ENCODE measurements around the gene FSTL1. TPM values are rescaled to one million over a fixed set of nuclear protein-coding genes. Genes with fewer than 3 reads are reported as not detected.

The FSTL1 gene
- polyA plus RNA-seq, 2 of the 4 experiments (the other 2 are of a cell fraction), result 57.7 to 118 TPM

DNA sequence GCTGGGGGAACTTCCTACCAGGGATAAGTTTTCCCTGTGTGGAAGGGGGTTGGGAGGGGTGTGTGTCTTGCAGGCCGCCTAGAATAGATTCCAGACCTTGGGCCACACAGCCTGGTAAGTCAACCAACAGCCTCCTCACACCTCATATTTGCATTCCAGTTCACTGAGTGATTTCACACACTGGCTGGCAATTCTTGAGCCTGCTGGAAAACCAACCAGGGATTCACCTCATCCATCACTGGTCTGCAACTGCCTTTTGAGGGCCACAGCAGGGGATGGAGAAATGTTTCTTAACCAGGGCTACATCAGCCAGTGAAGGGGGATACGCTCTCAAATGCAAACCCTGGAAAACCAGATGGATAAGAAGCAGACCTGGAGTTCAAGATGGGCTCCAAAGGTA is 2.0 kb downstream of the FSTL1 start:
- no peaks in the 10 kb centered on the region for H3K9me3 ChIP-seq
- DNase-seq (ENCODE audit: low read depth in 1 of 2, low spot score in 1 of 2) (peak in 1 of 2 experiments; percentile 42), ATAC-seq (peak in 1 of 2 experiments; percentile 39; a peak in 3 of 6 replicates), FAIRE-seq (no peak)
- peak overlapping the region; percentile 81 for H3K4me3 ChIP-seq
- H3K4me2 ChIP-seq, result peak overlapping the region; percentile 75
- WGBS (ENCODE audit: missing lambda C conversion rate), result 59% methylated on average over 2 of the region's 2 CpGs
- CTCF ChIA-PET, result interaction anchor here (0.9 to 15.9 kb wide), 7 partner anchors 8 to 110 kb away, joined by 3 to 157 read pairs (median 4); no protein-coding TSS in a partner anchor
- H3K4me1 ChIP-seq, result peaks cover 21% of the 10 kb centered on the region
- peak overlapping the region; percentile 80 to 94; a peak in 5 of 6 replicates for H3K27ac ChIP-seq
- POLR2A ChIA-PET, result interaction anchor here (1.2 to 1.6 kb wide), 2 partner anchors 10 to 31 kb away, joined by 5 to 6 read pairs; no protein-coding TSS in a partner anchor
- TF ChIP-seq EHMT2 (IDR thresholded peaks at IDR 0.05; ENCODE audit: low read depth) (no peak), PHF8 (IDR thresholded peaks at IDR 0.05; ENCODE audit: borderline replicate concordance, low read depth) (no peak), CBX2 (IDR thresholded peaks at IDR 0.05; ENCODE audit: borderline replicate concordance, low read depth) (no peak), POLR2AphosphoS2 (conservative IDR thresholded peaks at IDR 0.05; ENCODE audit: low read length) (no peak)
- TF ChIP-seq, protein P1, sequence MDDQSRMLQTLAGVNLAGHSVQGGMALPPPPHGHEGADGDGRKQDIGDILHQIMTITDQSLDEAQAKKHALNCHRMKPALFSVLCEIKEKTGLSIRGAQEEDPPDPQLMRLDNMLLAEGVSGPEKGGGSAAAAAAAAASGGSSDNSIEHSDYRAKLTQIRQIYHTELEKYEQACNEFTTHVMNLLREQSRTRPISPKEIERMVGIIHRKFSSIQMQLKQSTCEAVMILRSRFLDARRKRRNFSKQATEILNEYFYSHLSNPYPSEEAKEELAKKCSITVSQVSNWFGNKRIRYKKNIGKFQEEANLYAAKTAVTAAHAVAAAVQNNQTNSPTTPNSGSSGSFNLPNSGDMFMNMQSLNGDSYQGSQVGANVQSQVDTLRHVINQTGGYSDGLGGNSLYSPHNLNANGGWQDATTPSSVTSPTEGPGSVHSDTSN (IDR thresholded peaks at IDR 0.05), result no peak
- TF ChIP-seq, protein P2, sequence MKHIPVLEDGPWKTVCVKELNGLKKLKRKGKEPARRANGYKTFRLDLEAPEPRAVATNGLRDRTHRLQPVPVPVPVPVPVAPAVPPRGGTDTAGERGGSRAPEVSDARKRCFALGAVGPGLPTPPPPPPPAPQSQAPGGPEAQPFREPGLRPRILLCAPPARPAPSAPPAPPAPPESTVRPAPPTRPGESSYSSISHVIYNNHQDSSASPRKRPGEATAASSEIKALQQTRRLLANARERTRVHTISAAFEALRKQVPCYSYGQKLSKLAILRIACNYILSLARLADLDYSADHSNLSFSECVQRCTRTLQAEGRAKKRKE (CRISPR knock-in tag; IDR thresholded peaks at IDR 0.05; ENCODE audit: low read depth), result no peak
- TF ChIP-seq, protein P3, sequence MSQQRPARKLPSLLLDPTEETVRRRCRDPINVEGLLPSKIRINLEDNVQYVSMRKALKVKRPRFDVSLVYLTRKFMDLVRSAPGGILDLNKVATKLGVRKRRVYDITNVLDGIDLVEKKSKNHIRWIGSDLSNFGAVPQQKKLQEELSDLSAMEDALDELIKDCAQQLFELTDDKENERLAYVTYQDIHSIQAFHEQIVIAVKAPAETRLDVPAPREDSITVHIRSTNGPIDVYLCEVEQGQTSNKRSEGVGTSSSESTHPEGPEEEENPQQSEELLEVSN (IDR thresholded peaks at IDR 0.05; ENCODE audit: borderline replicate concordance, low read depth), result no peak

DNA sequence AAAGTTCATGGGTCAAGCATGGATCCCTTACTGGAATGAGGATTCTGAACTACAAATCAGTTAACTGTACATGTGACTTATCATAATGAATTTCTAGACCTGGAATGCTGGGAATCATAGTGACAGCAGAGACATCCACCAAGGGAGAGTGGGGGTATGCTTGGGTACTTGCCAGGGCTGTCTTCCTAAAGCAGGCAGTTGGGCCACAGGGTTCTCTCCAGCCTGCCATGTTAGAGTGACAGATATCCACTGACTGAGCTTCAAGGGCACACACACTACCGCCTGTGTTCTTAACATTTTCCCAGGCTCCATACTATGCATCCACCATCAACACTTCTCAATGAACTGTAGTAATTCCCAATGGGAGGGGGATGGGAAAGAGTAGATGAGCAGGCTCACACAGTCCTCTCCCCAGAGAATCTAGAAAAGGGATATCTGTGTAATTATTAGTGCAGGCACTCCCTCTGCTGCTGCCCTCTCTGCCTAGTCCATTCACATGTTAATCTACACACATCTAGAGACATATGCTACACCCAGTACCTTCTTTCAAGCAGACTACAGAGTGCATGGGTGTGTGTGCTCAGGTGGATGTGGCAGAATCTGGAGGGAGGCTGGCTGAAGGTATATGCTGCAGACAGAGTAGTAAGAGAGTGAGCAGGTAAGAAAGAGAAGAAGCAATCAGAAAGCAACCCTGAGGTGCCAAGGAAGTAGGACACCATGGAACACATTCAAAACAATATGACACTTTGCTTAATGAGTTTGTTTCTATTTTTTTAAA is 3.7 kb downstream of the FSTL1 start:
- WGBS (ENCODE audit: missing lambda C conversion rate), result 88% methylated on average over 1 of the region's 1 CpG
- H3K27ac ChIP-seq, result peak overlapping the region in 1 of 2 experiments; percentile 14; a peak in 1 of 6 replicates
- H3K9me3 ChIP-seq, result no peaks in the 10 kb centered on the region
- DNase-seq (ENCODE audit: low read depth in 1 of 2, low spot score in 1 of 2) (no peak), ATAC-seq (no peak), FAIRE-seq (no peak)
- ChIA-PET POLR2A (no interaction called here), CTCF (interaction anchor here (1.1 to 15.9 kb wide), 4 partner anchors 12 to 114 kb away, joined by 5 to 157 read pairs (median 21); no protein-coding TSS in a partner anchor)
- TF ChIP-seq, protein P4, sequence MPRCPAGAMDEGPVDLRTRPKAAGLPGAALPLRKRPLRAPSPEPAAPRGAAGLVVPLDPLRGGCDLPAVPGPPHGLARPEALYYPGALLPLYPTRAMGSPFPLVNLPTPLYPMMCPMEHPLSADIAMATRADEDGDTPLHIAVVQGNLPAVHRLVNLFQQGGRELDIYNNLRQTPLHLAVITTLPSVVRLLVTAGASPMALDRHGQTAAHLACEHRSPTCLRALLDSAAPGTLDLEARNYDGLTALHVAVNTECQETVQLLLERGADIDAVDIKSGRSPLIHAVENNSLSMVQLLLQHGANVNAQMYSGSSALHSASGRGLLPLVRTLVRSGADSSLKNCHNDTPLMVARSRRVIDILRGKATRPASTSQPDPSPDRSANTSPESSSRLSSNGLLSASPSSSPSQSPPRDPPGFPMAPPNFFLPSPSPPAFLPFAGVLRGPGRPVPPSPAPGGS (IDR thresholded peaks at IDR 0.05), result no peak
- TF ChIP-seq RAD21 (conservative IDR thresholded peaks at IDR 0.05 in 1 of 2, IDR thresholded peaks at IDR 0.05 in 1 of 2) (no peak), BHLHE40 (IDR thresholded peaks at IDR 0.05; ENCODE audit: low read depth, low read length) (no peak), ZFP36 (IDR thresholded peaks at IDR 0.05; ENCODE audit: borderline replicate concordance, partially characterized antibody) (no peak), POLR2AphosphoS2 (conservative IDR thresholded peaks at IDR 0.05; ENCODE audit: low read length) (no peak)
- TF ChIP-seq, protein P5, sequence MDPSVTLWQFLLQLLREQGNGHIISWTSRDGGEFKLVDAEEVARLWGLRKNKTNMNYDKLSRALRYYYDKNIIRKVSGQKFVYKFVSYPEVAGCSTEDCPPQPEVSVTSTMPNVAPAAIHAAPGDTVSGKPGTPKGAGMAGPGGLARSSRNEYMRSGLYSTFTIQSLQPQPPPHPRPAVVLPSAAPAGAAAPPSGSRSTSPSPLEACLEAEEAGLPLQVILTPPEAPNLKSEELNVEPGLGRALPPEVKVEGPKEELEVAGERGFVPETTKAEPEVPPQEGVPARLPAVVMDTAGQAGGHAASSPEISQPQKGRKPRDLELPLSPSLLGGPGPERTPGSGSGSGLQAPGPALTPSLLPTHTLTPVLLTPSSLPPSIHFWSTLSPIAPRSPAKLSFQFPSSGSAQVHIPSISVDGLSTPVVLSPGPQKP (IDR thresholded peaks at IDR 0.05; ENCODE audit: low read depth, low read length), result no peak
- no peak overlapping the region for H3K4me3 ChIP-seq
- H3K4me1 ChIP-seq, result peaks cover 23% of the 10 kb centered on the region
- H3K4me2 ChIP-seq, result no peak overlapping the region

DNA sequence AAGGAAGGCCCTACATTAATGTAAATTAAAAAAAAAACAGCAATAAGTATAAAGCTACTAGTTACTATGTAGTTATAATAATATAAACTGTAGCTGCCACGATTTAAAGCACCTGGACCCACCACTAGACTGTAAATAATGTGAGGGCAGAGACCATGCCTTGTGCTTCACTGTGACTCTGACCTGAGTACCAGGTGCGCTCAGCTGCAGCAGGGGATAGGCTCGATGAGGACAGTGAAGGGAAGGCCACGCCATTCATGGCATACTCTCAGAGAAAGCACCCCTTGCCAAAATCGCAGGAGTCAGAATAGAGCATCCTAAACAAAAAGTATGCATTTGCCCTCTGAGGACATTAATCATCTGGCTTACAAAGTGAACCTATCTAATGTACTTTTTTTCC is 5.1 kb downstream of the FSTL1 start:
- POLR2A ChIA-PET, result no interaction called here
- no peak overlapping the region for H3K4me2 ChIP-seq

More for the DNA sequence above, 5.1 kb downstream of the FSTL1 start:
- CTCF ChIA-PET, result interaction anchor here (0.7 to 15.9 kb wide), 7 partner anchors 11 to 115 kb away, joined by 3 to 157 read pairs (median 5); no protein-coding TSS in a partner anchor
- Histone ChIP-seq H3K27ac (no peak overlapping the region), H3K9me3 (no peaks in the 10 kb centered on the region), H3K4me3 (no peak overlapping the region), H3K4me1 (peaks cover 27% of the 10 kb centered on the region)
- no peak for TF ChIP-seq PHF8 (IDR thresholded peaks at IDR 0.05; ENCODE audit: borderline replicate concordance, low read depth)
- TF ChIP-seq KDM5A (IDR thresholded peaks at IDR 0.05), result no peak
- no peak for TF ChIP-seq CHD2 (IDR thresholded peaks at IDR 0.05; ENCODE audit: low read length, partially characterized antibody)
- TF ChIP-seq POLR2AphosphoS2 (conservative IDR thresholded peaks at IDR 0.05; ENCODE audit: low read length), result no peak
- TF ChIP-seq, protein P6, sequence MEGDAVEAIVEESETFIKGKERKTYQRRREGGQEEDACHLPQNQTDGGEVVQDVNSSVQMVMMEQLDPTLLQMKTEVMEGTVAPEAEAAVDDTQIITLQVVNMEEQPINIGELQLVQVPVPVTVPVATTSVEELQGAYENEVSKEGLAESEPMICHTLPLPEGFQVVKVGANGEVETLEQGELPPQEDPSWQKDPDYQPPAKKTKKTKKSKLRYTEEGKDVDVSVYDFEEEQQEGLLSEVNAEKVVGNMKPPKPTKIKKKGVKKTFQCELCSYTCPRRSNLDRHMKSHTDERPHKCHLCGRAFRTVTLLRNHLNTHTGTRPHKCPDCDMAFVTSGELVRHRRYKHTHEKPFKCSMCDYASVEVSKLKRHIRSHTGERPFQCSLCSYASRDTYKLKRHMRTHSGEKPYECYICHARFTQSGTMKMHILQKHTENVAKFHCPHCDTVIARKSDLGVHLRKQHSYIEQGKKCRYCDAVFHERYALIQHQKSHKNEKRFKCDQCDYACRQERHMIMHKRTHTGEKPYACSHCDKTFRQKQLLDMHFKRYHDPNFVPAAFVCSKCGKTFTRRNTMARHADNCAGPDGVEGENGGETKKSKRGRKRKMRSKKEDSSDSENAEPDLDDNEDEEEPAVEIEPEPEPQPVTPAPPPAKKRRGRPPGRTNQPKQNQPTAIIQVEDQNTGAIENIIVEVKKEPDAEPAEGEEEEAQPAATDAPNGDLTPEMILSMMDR (IDR thresholded peaks at IDR 0.05), result no peak
- no peak for TF ChIP-seq RFX5 (IDR thresholded peaks at IDR 0.05)
- TF ChIP-seq FOSL2 (IDR thresholded peaks at IDR 0.05), result no peak
- TF ChIP-seq FOSL2 (CRISPR knock-in tag; IDR thresholded peaks at IDR 0.05), result no peak
- TF ChIP-seq RARB (CRISPR knock-in tag; IDR thresholded peaks at IDR 0.05), result no peak
- TF ChIP-seq EHMT2 (IDR thresholded peaks at IDR 0.05; ENCODE audit: low read depth), result no peak
- no peak for TF ChIP-seq BHLHE40 (IDR thresholded peaks at IDR 0.05; ENCODE audit: low read depth, low read length)
- no peak for TF ChIP-seq FOXS1 (CRISPR knock-in tag; IDR thresholded peaks at IDR 0.05)
- TF ChIP-seq, protein P3 (IDR thresholded peaks at IDR 0.05; ENCODE audit: borderline replicate concordance, low read depth), result no peak
- no peak for TF ChIP-seq JUN (IDR thresholded peaks at IDR 0.05)
- no peak for ATAC-seq
- 87% methylated on average over 5 of the region's 5 CpGs for WGBS (ENCODE audit: missing lambda C conversion rate)
- FAIRE-seq, result no peak
- DNase-seq (ENCODE audit: low read depth in 1 of 2, low spot score in 1 of 2), result no peak
